Skeletal muscle tissue (tissue), 4 donors: ENCODE data around the gene SLC46A2. TPM values are rescaled to one million over a fixed set of nuclear protein-coding genes. Genes with fewer than 3 reads are reported as not detected.

Source experiments
- H3K27ac ChIP-seq: one replicate; pipeline ENCODE4 v1.7.0; 2013; ENCODE audit warnings: mild to moderate bottlenecking, low read depth, low read length, inconsistent platforms
- H3K27me3 ChIP-seq, 3 donors: one replicate each; pipeline ENCODE4 v1.7.0; 2013; ENCODE audit warnings: low read length in 3 of 3; ENCODE audit not compliant: control insufficient read depth in 3 of 3, insufficient read depth in 3 of 3
- H3K36me3 ChIP-seq, 3 donors: one replicate each; pipeline ENCODE4 v1.7.0; 2013; ENCODE audit warnings: low read length in 3 of 3; ENCODE audit not compliant: control insufficient read depth in 3 of 3, insufficient read depth in 3 of 3
- H3K4me1 ChIP-seq, 3 donors: one replicate each; pipeline ENCODE4 v1.7.0; 2013; ENCODE audit warnings: low read length in 3 of 3, mild to moderate bottlenecking in 3 of 3; ENCODE audit not compliant: control insufficient read depth in 3 of 3, insufficient read depth in 3 of 3
- H3K4me3 ChIP-seq, 3 donors: one replicate each; pipeline ENCODE4 v1.7.0; 2013; ENCODE audit warnings: low read length in 3 of 3
- H3K9ac ChIP-seq, 3 donors: one replicate each; pipeline ENCODE4 v1.7.0; 2013; ENCODE audit warnings: low read length in 3 of 3, mild to moderate bottlenecking in 3 of 3, moderate library complexity in 2 of 3, low read depth in 1 of 3
- H3K9me3 ChIP-seq, 3 donors: one replicate each; pipeline ENCODE4 v1.7.0; 2013; ENCODE audit warnings: low read length in 3 of 3; ENCODE audit not compliant: control insufficient read depth in 3 of 3
- total RNA-seq: library from RNA; depleted of rRNA; stranded (reverse); fragments of >200 nt; gene quantifications from one replicate; pipeline ENCODE4 v1.2.3, GENCODE V29; 2014
- donor health status: Osteomylitis.

The SLC46A2 gene
- total RNA-seq, 1 donor from 2014 or later = under 0.01 TPM

DNA sequence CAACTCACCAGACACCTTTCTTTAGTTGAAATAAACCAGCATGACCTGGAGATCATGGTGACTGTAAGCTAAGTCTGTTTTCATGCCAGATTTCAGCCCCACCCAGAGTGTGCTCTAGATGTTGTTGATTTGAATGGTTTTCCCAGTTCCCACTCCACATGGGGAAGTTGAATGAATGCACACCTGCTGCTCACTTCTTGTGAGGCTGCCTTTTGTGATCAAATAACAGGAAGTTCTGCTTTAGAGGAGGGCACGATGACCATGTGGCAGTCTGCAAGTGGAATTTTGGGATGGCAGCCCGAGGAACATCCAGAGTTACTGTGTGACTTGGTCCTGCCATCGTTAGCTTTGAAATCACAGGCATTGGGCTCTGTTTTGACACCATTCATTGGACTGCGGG is 18.7 kb downstream of the SLC46A2 start:
- Histone ChIP-seq H3K27ac (no peak overlapping the region), H3K4me1 (peaks cover 5 to 15% (median 6%) of the 10 kb centered on the region in 3 donors), H3K4me3 (no peak overlapping the region), H3K9ac (no peak overlapping the region), H3K27me3 (no peaks in the 10 kb centered on the region), H3K9me3 (no peaks in the 10 kb centered on the region), H3K36me3 (peaks cover 0 to 10% (median 9%) of the 10 kb centered on the region in 3 donors)

- Histone ChIP-seq H3K4me1 (peaks cover 5 to 15% (median 6%) of the 10 kb centered on the region in 3 donors), H3K9me3 (no peaks in the 10 kb centered on the region), H3K36me3 (peaks cover 2 to 13% (median 13%) of the 10 kb centered on the region in 3 donors), H3K27ac (no peak overlapping the region), H3K27me3 (no peaks in the 10 kb centered on the region), H3K9ac (no peak overlapping the region), H3K4me3 (no peak overlapping the region)
These were observed 20.1 kb downstream of the SLC46A2 start for GRCh38 chr9:112870556-112870955.

DNA sequence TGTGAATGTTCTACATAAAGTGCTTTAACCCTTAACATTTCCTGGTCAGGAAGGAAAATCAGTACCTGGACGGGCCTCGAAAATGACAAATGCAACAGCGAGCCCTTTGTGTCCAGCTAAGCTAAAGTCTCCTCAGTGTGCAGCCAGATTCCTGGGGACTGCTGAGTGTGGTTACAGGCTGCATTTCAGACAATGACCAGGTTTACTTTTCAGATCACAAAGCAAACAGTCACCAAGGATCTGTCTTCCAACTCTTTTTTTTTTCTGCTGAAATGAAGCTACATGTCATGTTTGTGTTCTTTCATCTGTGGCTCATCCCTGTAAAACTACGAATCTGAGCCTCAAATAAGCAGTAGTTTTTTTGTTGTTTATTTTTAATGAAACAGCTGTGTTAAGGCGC is 20.8 kb downstream of the SLC46A2 start:
- Histone ChIP-seq H3K9ac (no peak overlapping the region), H3K27me3 (no peaks in the 10 kb centered on the region), H3K27ac (no peak overlapping the region), H3K4me1 (peaks cover 5 to 15% (median 6%) of the 10 kb centered on the region in 3 donors), H3K4me3 (no peak overlapping the region), H3K9me3 (no peaks in the 10 kb centered on the region), H3K36me3 (peaks cover 2 to 13% (median 10%) of the 10 kb centered on the region in 3 donors)

DNA sequence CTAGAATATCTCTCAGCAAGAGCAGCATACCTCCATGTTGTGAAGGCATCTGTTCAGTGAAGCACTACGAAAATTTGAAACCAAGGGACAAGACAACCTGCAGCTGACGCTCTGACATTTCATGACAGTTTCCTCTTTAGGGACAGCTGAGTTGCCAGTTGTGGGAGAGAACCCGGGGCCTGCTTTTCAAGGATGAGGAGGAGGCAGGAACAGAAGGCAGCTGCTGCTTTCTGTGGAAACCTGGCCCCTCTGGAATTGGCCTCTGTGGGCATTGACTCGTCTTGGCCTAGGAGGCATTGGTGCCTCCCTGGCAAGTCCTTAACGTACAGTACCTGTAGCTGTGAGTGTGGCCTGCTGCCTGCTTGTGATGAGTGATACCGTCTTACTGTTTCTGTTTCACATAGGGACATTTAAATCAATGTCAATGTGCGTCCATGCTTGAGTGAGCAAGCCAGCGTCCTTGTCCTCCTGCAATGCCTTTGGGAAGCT is 21.6 kb downstream of the SLC46A2 start:
- H3K4me1 ChIP-seq = peaks cover 5 to 15% (median 6%) of the 10 kb centered on the region in 3 donors
- no peak overlapping the region for H3K4me3 ChIP-seq
- no peaks in the 10 kb centered on the region for H3K27me3 ChIP-seq
- no peaks in the 10 kb centered on the region for H3K9me3 ChIP-seq
- H3K36me3 ChIP-seq = peaks cover 4 to 13% (median 10%) of the 10 kb centered on the region in 3 donors
- H3K27ac ChIP-seq = no peak overlapping the region
- peak overlapping the region in 1 of 3 donors; percentile 18 for H3K9ac ChIP-seq

DNA sequence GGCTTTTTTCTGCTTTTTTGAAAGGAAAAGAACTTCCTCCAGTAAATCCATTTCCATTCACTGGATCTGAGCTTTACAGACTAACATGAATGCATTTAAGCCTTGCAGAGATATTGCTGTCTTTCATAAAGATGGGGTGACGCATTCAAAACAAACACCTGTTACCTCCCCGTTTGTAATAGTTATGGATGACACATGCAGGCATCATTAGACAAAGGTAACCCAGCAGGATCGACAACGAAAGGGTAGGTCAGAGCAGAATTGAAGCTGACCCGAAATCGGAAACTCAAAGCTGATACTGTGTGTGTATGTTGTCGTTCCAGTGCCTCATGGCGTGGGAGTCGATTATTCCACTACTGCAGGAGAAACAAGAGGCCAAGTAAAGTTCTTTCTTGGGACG is 22.2 kb downstream of the SLC46A2 start:
- Histone ChIP-seq H3K36me3 (peaks cover 4 to 13% (median 10%) of the 10 kb centered on the region in 3 donors), H3K27ac (no peak overlapping the region), H3K9me3 (no peaks in the 10 kb centered on the region), H3K4me3 (no peak overlapping the region), H3K4me1 (peaks cover 5 to 15% (median 6%) of the 10 kb centered on the region in 3 donors), H3K9ac (no peak overlapping the region), H3K27me3 (no peaks in the 10 kb centered on the region)

DNA sequence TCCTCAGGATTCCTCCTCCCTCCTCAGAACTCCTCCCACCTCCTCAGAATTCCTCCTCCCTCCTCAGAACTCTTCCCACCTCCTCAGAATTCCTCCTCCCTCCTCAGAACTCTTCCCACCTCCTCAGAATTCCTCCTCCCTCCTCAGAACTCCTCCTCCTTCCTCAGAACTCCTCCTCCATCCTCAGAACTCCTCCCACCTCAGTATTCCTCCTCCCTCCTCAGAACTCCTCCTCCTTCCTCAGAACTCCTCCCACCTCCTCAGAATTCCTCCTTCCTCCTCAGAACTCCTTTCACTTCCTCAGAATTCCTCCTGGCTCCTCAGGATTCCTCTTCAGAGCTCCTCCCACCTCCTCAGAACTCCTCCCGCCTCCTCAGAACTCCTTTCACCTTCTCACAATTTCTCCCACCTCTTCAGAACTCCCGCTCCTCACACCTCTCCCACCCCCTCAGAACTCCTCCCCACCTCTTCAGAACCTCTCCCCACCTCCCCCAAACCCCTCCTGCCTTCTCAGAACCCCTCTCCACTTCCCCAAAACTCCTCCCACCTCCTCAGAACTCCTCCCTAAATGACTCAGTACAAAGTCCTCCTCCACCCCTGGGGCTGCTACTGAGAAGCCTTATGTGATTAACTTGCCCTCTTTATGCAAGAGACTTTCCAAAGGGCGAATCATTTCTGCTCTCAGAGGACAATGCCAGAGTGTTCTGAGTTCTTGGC is 23.2 kb downstream of the SLC46A2 start:
- no peak overlapping the region for H3K4me3 ChIP-seq
- no peak overlapping the region for H3K9ac ChIP-seq
- no peaks in the 10 kb centered on the region for H3K9me3 ChIP-seq
- peaks cover 4 to 13% (median 10%) of the 10 kb centered on the region in 3 donors for H3K36me3 ChIP-seq
- peaks cover 5 to 18% (median 6%) of the 10 kb centered on the region in 3 donors for H3K4me1 ChIP-seq
- no peak overlapping the region for H3K27ac ChIP-seq
- no peaks in the 10 kb centered on the region for H3K27me3 ChIP-seq

GRCh38 chr9:112866662-112867274 is 23.9 kb downstream of the SLC46A2 start:
- Histone ChIP-seq H3K9me3 (no peaks in the 10 kb centered on the region), H3K27ac (no peak overlapping the region), H3K9ac (no peak overlapping the region), H3K4me1 (peaks cover 5 to 21% (median 6%) of the 10 kb centered on the region in 3 donors), H3K4me3 (no peak overlapping the region), H3K27me3 (no peaks in the 10 kb centered on the region), H3K36me3 (peaks cover 4 to 13% (median 10%) of the 10 kb centered on the region in 3 donors)

DNA sequence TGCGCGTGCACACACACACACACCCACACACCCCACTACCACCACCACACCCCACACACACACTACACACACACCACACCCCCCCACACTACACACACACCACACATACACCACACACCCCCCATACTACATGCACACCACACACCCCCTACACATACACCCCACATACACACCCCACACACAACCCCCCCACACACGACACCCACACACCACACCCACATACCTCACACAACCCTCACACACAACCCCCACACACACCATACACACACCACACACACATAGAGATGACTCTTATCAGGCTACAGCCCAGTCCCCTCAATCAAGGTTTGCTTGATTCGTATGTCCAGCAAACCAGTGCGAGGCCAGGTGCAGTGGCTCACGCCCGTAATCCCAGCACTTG is 25.7 kb downstream of the SLC46A2 start:
- Histone ChIP-seq H3K4me3 (no peak overlapping the region), H3K27me3 (no peaks in the 10 kb centered on the region), H3K9me3 (no peaks in the 10 kb centered on the region), H3K4me1 (peaks cover 5 to 21% (median 6%) of the 10 kb centered on the region in 3 donors), H3K27ac (no peak overlapping the region), H3K9ac (no peak overlapping the region), H3K36me3 (peaks cover 4 to 7% (median 6%) of the 10 kb centered on the region in 3 donors)

GRCh38 chr9:112864403-112864802 is 26.3 kb downstream of the SLC46A2 start:
- Histone ChIP-seq H3K4me3 (no peak overlapping the region), H3K27ac (no peak overlapping the region), H3K4me1 (peaks cover 4 to 21% (median 6%) of the 10 kb centered on the region in 3 donors), H3K9ac (no peak overlapping the region), H3K27me3 (no peaks in the 10 kb centered on the region), H3K36me3 (peaks cover 4 to 7% (median 6%) of the 10 kb centered on the region in 3 donors), H3K9me3 (no peaks in the 10 kb centered on the region)

DNA sequence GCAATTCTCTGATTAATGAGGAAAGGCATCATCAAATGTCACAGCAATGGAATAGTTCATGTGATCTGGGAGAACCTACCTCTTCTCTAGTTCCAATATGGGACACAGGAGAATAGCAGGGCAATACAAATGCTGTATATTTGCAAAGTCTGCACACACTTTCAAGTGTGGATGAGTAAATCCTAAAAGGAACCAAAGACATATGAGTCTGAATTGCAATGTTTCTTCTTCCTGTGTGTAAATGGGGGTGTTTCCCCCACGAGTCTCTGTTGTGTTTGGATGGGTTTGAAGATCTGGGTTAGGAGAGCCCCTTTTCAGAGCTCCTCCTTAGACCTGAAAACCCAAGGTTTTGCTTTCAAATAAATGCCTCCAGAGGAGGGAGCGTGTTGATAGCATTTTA is 26.9 kb downstream of the SLC46A2 start:
- H3K4me1 ChIP-seq = peaks cover 0 to 16% (median under 1%) of the 10 kb centered on the region in 3 donors
- no peaks in the 10 kb centered on the region for H3K9me3 ChIP-seq
- no peak overlapping the region for H3K9ac ChIP-seq
- H3K36me3 ChIP-seq = peaks cover 3 to 4% (median 4%) of the 10 kb centered on the region in 3 donors
- H3K4me3 ChIP-seq = no peak overlapping the region
- H3K27ac ChIP-seq = no peak overlapping the region
- H3K27me3 ChIP-seq = no peaks in the 10 kb centered on the region
